PC-9 (cell line): ENCODE measurements around the gene GCNT2.

ENCODE experiments used
- EZH2 ChIP-seq: fragments of 200-600 bp; sonication (generic); IDR thresholded peaks from 2 replicates; pipeline ENCODE4 v1.8.0; 2017; ENCODE audit warnings: antibody characterized with exemption, low read depth
- TF ChIP-seq, protein P1 (sequence below): fragments of 200-600 bp; sonication (generic); conservative IDR thresholded peaks from 2 replicates; pipeline ENCODE4 v1.6.1; 2017; ENCODE audit warnings: mixed run types, antibody characterized with exemption, mild to moderate bottlenecking, moderate library complexity

DNA sequence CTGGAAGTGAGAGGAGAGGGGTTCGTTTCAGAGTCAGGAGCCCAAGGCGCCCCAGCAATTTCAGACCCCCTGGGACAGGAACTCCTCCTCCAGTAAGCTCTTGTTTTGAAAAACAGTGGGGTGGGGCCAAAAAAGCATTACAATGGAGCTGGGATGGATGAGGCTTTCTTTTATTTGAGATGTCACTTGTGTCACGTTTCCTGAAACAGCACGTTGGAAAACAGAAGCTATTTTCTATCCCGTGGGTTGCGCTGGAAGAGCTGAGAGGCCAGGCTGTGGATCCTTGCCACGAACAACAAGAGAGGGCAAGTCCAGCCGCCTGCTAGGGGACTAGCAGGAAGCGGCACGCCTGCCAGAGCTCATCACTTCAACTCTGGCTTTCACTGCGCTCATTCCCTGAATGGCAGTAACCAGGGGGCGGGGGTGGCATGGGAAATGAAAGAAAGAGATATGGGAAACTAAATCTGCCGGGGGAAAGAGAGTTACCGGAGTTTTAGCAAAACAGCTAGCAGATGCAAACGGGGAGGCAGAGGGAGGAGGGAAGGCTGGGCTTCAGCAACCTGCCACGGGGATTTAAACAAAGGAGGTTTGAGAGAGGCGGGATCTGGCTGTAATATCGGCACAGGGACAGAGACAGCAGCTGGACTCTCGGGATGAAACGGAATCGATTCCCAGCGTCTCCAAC lies 34.6 kb downstream of the GCNT2 start:
- TF ChIP-seq, protein P1, sequence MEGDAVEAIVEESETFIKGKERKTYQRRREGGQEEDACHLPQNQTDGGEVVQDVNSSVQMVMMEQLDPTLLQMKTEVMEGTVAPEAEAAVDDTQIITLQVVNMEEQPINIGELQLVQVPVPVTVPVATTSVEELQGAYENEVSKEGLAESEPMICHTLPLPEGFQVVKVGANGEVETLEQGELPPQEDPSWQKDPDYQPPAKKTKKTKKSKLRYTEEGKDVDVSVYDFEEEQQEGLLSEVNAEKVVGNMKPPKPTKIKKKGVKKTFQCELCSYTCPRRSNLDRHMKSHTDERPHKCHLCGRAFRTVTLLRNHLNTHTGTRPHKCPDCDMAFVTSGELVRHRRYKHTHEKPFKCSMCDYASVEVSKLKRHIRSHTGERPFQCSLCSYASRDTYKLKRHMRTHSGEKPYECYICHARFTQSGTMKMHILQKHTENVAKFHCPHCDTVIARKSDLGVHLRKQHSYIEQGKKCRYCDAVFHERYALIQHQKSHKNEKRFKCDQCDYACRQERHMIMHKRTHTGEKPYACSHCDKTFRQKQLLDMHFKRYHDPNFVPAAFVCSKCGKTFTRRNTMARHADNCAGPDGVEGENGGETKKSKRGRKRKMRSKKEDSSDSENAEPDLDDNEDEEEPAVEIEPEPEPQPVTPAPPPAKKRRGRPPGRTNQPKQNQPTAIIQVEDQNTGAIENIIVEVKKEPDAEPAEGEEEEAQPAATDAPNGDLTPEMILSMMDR: no peak
- no peak for TF ChIP-seq EZH2
